GM19395 (cell line): ENCODE data around the gene PDZD4.

Experiments used
- ATAC-seq: cut with Tn5 transposase; IDR thresholded peaks from one replicate; pipeline ENCODE4 v1.9.1; 2021; ENCODE audit warnings: mild to moderate bottlenecking, moderate library complexity; ENCODE audit not compliant: unreplicated experiment

PDZD4 gene

DNA sequence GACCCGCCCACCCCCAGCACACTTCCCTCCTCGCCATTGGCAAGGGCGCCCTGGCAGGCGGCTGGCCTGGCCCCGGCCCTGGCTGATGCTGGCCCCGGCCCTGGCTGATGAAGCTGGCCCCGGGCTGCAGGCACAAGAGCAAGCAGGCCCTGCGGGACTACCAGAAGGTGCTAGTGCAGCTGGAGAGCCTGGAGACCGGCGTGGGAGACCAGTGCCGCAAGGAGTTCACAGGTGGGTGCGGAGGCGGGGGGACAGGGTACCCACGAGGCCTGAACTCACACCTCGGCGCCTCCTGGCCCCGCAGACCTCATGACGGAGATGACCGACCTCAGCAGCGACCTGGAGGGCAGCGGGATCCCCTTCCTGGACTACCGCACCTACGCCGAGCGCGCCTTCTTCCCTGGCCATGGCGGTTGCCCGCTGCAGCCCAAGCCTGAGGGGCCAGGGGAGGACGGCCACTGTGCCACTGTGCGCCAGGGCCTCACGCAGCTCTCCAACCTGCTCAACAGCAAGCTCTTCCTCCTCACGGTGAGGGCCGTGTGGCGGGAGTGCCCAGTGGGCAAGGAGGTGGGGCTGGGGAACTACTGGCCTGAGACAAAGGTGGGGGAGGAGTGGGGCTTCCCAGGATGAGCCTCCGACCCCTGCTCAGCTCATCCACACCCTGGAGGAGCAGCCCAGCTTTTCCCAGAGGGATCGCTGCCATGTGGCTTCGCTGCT lies 55.6 kb downstream of the PDZD4 start:
- ATAC-seq, result no peak

DNA sequence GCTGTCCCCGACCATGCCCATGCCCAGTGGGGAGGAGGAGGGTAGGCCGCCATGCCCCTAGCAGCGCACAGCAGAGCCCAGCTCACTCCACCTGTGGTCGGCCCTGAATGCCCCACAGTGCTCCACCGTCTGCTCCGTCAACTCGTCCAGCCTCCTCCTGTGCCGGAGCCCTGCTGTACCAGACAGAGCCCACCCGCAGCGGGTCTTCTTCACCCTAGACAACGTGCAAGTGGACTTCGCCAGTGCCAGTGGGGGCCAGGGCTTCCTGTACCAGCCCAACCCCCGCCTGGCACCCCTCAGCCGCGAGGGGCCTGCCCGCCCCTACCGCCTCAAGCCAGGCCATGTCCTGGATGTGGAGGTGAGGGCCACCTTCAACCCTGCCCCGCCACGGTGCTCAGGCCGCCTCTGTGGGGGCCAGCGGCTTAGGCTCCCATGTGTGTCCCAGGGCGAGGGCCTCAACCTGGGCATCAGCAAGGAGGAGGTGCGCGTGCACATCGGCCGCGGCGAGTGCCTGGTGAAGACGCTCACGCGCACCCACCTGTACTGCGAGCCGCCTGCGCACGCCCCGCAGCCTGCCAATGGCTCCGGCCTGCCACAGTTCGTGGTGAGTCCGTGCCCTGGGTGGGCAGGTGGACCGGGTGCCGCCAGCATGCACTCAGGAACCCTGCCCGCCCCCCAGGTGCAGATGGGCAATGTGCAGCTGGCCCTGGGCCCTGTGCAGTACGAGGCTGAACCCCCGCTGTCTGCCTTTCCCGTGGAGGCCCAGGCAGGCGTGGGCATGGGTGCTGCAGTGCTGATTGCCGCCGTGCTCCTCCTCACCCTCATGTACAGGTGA lies 56.4 kb downstream of the PDZD4 start:
- ATAC-seq, result no peak

DNA sequence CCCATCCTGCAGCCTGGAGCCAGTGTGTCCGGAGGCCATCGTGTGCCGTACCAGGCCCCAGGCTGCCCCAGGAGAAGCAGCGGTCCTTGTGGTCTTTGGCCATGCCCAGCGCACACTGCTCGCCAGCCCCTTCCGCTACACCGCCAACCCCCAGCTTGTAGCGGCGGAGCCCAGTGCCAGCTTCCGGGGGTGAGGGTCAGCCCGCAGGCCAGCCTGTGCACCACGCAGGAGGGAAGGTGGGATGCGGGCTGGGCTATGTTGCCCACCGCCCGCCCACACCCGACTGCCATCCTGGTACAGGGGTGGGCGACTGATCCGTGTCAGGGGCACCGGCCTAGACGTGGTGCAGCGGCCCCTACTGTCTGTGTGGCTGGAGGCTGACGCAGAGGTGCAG lies 57.1 kb downstream of the PDZD4 start:
- no peak for ATAC-seq

DNA sequence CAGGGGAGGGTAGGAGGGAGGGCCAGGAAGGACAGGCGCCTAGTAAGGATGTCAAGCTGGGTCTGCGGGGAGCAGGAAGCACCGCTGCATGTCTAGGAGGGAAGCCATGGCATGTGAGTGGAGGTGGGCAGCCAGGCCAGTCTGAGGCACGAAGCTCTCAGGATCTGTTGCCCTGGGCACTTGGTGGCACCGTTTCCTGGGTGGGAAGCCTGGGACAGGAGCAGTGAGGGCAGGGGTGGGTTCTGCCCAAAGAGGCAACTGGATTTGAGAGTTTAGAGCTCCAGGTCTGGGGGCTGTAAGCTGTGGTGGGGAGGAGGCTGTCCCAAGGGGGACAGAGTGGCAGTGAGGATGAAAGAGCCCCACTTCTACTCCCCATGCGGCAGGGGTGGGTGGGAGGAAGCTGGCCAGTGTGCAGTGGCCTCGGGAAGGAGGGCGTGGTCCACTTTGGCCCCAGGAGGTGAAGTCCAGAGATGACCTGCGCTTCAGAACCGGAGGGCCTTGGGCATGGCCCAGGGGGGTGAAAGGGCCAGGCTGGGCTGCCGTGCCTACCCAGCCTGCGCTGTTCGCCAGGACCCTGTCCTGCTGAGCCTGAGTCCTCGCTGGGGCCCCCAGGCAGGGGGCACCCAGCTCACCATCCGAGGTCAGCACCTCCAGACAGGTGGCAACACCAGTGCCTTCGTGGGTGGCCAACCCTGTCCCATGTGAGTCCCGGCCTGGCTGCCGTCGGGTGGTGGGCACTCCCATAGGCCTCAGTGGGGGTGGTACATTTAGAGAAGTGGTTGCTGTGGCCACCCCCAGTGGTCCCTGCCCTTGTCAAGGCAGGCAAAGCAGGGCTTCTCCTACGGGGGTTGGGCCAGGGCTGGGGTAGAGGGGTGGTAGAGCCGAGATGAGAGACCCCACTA lies 57.8 kb downstream of the PDZD4 start:
- no peak for ATAC-seq

DNA sequence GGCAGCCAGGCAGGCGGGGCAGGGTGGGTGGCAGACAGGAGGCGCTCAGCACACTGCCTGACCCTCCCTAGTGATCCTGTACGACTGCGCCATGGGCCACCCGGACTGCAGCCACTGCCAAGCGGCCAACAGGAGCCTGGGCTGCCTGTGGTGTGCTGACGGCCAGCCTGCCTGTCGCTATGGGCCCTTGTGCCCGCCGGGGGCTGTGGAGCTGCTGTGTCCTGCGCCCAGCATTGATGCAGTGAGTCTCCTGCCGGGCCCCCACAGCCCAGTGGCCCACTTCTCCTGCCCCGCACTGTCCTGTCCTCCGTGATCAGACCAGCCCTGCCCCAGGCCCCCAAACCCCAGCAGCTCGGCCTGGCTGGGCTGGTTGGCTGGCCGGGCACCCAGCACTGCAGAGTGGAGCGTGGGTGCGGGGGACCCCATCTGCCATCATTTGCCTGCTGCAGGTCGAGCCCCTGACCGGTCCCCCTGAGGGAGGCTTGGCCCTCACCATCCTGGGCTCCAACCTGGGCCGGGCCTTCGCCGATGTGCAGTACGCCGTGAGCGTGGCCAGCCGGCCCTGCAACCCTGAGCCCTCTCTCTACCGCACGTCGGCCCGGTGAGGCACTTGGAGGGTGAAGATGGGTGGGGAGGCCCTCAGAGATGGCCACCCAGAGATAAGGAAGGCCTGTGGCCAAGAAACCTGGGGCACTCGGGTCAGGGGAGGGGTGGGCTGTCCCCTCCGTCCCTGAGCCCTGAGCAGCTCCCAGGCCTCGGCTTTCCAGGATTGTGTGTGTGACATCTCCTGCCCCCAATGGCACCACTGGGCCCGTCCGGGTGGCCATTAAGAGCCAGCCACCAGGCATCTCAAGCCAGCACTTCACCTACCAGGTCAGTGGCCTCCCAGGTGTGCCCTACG lies 58.7 kb downstream of the PDZD4 start:
- no peak for ATAC-seq

DNA sequence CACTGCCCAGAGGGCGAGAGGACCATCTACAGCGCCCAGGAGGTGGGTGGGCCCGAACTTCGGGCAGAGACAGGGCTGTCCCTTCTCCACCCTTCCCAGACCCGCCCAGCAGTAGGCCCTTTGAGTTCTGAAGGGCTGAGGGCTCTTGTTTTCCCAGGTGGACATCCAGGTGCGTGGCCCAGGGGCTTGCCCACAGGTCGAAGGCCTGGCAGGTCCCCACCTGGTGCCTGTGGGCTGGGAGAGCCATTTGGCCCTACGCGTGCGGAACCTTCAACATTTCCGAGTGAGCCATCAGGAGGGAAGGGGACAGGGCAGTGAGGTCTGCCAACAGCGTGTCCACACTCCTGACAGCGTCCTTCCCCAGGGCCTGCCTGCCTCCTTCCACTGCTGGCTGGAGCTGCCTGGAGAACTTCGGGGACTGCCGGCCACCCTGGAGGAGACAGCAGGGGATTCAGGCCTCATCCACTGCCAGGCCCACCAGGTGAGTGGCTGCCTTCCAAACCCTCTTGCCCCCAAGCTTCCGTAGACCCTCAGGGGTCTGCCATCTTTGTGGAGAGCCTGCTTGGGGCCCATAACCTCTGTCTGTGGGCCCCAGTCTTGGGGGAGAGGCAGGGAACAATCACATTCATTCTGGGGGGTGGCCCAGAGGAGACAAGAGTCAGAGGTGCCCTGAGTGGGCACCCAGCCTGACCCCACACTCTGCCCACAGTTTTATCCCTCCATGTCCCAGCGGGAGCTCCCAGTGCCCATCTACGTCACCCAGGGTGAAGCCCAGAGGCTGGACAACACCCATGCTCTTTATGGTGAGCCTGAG lies 59.5 kb downstream of the PDZD4 start:
- ATAC-seq, result no peak

DNA sequence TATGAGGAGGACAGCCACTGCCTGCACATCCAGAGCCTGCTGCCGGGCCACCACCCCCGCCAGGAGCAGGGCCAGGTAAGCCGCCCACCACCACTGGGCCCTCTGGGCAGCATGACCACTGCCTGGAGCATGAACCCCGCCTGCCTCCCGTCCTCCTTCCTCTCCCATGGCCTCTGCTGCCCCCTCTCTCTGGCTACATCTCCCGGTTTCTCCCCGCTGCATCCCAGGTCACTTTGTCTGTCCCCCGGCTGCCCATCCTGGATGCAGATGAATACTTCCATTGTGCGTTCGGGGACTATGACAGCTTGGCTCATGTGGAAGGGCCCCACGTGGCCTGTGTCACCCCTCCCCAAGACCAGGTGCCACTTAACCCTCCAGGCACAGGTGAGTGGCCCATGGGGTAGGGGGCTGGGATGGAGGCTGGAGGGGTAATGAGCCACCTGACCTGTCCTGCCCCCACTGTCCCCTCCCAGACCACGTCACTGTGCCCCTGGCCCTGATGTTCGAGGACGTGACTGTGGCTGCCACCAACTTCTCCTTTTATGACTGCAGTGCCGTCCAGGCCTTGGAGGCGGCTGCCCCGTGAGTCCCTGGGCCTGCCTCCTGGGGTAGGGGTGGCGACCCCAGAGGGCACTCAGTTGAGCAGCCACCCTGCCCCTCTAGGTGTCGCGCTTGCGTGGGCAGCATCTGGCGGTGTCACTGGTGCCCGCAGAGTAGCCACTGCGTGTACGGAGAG lies 60.3 kb downstream of the PDZD4 start:
- ATAC-seq, result no peak

DNA sequence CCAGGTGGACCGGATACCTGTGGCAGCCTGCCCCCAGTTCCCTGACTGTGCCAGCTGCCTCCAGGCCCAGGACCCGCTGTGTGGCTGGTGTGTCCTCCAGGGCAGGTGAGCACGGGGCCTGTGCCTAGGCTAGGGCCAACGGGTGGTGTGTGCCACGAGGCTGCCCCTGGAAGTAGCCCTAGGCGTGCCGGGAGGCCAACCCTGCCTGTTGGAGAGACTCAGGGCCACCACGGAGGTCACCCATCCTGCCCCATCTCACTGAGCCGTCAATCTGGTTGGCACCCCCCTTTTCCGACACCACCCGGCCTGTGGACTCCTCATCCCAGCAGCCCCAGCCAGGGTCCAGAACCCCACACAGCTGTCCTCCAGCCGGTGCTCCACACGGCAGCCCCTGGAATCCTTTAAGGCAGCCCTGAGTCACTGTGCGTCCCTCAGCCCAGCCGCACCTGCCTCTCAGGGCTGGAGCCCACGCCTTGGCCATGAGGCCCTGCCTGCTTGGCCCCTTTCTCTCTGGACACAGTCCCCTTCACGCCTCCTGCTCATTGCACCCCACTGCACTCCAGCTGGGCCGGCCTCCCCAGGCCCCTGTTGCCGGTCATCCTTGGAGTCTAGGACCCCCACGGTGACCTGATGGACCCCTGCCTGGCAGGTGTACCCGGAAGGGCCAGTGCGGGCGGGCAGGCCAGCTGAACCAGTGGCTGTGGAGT lies 61.0 kb downstream of the PDZD4 start:
- no peak for ATAC-seq

DNA sequence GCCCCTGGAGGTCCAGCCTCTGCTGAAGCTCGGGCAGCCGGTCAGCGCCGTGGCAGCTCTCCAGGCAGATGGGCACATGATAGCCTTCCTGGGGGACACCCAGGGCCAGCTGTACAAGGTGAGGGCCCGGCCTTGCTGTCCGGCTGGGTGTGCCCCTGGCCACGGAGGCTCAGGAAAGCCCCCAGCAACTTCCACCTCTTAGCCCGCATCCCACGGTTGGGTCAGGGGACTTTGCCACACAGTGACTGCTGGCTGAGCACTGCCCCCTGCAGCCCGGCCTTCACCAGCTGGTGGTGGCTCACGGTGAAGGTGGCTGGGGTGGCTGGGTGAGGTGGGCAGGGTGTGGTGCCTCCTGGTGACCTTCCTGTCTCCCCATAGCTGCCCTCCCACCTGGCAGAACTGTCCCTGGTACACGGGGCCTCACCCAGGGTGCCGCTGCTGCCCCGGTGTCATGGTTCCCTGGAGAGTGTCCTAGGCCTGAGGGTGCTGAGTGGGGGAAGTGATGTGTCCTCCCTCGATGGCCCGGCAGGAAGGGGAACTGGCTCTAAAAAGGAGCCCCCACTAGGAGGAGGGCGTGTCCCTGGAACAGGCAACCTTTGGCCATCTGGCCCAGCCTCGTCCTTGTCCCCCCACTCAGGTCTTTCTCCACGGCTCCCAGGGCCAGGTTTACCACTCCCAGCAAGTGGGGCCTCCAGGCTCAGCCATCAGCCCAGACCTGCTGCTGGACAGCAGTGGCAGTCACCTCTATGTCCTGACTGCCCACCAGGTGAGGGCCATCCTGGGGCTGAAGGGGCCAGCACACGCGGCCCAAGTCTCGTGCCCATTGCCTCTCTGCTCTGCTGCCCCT lies 61.8 kb downstream of the PDZD4 start:
- ATAC-seq, result no peak

DNA sequence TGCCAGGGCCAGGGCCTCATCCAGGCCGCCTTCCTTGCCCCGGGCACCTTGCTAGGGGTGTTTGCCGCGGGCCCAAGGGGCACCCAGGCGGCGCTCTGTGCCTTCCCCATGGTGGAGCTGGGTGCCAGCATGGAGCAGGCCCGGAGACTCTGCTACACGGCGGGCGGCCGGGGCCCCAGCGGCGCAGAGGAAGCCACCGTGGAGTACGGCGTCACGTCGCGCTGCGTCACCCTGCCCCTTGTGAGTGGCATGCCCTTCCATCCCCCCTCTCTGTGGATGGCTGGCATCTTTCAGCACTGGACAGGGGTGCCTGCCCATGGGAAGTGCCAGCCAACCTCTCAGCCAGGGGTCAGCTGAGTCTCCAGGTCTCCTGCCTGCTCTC lies 62.7 kb downstream of the PDZD4 start:
- no peak for ATAC-seq

GRCh38 chrX:153766871-153767673 lies 63.3 kb downstream of the PDZD4 start:
- no peak for ATAC-seq

- ATAC-seq, result no peak
Observed at GRCh38 chrX:153766098-153766817, 64.1 kb downstream of the PDZD4 start.

DNA sequence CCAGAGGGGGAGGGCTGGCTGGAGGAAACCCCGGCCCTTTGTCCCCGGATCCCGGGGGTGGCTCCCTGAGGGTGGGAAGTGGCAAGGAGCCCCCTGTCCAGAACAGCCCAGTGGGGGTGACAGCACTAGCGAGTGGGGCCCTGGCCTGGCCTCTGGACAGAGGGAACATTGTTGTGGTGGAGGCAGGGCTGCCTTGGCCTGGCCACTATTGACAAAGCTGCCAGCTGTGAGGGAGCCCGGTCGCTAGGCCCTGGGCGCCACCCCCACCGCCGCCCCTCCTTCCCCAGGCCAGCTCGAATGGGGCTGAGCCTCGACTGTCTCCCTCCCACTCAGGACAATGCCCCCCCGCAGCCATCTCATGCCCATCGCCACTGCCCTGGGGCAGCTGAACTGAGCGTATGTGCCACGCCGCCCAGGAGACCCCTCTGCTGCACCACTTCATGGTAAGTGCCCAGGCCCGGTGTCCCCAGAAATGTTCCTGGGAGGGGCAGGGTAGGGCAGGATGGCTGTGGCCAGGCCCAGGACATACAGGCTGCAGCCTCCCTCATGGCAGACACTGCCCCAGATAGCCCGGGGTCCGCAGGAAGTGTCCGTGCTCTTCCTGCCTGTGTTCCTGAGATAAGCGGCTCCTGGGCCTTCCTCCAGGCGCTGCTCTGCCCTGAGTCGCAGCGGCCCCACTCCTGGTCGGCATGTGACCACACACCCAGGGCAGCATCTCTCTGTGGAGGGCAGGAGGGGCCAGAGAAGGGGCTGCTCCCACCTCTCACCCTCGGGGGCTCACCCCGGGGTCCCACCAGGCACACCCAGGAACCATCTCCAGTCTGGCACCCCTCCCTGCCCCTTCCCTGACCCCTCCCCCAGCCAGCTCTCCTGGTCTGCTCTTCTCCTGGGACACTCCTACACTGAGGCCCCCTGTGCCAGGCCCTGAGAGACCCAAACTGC lies 64.9 kb downstream of the PDZD4 start:
- ATAC-seq, result no peak

DNA sequence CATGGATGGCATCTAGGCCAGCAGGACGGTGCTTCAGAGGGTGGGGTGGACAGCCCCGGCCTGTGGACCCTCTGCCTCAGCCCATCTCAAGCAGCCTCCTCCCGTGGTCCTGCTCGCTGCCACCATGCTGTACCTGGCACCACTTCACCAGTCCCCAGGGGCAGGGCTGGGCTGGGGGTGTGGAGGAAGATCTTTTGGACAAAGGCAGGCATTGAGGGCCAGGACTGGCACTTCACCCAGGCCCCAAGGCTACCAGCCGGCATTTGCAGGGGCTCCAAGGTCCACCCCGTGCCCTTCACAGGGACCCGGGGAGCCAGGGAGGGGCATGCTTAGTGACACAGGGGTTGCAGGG lies 65.6 kb downstream of the PDZD4 start:
- ATAC-seq, result no peak
